NCI-H1105 treated with DMSO at 0.1 percent for 48 hours (cell line): ENCODE data around the gene MATK.

ENCODE experiments used
- DNase-seq: peaks from one replicate; lab custom pipeline; 2025; lab: John Stamatoyannopoulos, UW

MATK gene, protein sequence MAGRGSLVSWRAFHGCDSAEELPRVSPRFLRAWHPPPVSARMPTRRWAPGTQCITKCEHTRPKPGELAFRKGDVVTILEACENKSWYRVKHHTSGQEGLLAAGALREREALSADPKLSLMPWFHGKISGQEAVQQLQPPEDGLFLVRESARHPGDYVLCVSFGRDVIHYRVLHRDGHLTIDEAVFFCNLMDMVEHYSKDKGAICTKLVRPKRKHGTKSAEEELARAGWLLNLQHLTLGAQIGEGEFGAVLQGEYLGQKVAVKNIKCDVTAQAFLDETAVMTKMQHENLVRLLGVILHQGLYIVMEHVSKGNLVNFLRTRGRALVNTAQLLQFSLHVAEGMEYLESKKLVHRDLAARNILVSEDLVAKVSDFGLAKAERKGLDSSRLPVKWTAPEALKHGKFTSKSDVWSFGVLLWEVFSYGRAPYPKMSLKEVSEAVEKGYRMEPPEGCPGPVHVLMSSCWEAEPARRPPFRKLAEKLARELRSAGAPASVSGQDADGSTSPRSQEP

DNA sequence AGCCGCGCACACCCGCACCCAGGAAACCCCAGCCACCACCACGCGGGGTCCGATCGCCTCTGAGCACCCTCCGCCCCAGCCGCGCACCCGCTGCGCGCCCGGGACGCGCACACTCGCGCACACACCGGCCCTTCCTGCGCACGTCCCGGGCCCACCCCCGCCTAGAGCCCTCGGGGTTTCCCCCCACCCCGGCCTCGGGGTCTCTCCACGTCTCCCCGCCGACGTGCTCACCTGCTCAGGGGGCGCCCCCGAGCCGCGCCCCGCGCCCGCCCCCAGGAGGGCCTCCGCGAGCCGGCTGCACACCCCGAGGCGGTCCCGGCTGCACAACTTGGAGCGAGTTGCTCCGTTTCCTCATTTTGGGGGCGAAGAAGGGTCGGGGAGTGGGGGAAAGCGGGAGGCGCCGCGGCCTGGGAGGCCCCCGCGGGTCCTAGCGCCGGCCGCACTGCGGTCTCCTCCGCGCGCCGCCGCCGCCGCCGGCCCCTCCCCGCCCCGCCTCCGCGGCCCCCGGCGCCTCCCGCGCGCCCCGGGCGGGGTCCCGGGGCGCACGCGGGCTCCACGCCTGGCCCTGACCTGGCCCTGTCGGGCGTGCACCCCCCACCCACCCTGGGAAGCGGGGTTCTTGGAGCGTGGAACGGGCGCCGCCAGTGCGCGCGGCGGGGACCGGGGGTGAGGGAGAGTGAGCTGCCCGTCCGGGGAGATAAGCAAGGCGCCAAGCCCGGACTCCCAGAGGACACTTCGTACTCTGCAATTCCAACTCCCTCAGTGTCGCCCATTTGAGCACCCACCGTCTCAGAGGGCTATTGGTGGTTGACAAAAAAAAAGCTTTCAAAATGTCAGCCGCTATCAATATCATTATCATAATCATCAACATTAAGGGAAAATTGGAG is at the start of gene MATK:
Gene MATK (minus strand): TSS at position 444 of the 887 bp plus-strand sequence. CDS start 1,246 bp downstream, outside the sequence.
- no peak for DNase-seq

DNA sequence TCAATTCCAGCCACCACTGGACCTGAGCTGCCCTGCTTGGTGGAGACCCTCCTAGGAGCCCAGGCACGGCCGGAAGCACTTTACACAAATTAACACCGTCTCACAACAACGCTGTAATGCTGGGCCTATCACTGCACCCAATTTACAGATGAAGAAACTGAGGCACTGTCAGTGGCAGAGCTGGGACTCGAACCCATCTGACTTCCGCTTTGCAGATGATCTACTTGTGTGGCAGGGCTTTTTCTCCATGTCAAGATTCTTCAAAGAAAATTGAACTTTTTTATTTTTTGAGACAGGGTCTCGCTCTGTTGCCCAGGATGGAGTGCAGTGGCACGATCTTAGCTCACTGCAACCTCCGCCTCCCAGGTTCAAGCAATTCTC is 48.9 kb upstream of the MATK start:
- DNase-seq: no peak

DNA sequence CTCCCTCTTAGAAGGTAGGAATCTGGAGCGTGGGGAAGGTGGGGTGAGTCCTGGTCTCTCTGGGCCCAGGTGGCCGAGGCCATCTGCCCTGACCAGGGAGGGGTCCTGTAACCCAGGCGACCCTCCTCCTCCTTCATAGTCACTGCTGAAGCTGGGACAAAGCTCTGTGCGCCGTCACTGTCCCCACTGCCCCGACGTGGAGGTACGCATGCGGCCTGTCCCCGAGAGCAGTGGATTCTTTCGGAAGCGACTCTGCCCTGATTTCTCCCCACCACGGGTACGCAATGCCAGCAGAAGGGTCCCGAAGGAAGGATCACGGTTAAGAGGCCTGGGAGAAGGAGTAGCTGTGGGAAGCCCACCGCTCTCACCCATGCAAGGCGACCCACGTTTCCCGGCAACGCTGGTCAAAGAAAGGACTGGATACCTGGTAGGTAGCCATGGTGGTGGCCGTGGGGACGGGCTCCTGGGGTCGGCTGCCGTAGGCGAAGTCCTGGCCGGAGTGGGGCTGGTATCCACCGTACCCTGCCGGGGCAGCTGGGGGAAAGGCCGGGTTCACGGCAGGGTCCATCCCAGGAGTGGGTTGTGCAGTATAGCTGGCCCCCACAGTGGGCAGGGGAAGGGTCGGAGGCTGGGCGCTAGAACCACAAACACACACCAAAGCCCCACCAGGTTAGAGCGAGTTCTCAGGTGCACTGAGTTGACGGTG is 48.3 kb upstream of the MATK start:
- DNase-seq: no peak

DNA sequence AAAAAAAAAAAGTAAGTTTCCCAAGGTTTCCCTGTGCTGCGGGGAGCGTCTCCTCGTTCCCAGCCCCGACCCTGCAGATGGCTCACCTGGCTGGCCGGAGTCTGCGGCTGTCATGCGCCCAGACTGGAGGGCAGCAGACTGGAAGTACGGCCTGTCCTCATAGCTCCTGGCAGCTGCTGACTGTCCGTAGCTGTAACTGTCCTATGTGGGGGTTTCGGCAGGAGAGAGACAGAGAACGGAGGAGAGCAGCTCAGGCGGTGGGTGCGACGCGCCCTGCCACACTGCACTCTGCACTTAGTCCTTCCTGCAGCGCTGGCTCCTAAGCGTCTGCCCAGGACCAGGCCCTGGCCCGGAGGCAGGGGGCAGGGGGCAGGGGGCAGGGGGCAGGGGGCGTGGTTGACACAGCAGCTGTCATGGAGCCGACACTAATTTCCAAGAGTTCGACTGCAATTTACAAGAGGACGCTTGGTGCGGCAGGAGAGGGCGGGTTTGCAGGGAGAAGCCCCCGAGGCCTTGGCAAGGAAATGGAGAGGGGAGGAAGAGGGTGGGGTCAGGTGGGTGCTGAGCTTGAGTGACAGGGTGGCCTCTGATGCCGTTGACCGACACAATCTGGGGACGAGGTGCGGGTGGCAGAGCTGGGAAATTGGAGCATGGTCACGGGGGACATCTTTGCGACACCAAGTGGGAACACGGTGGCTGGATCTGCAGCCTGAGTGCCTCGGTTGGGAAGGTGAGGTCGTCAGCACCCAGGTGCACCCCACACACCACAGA is 47.6 kb upstream of the MATK start:
- no peak for DNase-seq

DNA sequence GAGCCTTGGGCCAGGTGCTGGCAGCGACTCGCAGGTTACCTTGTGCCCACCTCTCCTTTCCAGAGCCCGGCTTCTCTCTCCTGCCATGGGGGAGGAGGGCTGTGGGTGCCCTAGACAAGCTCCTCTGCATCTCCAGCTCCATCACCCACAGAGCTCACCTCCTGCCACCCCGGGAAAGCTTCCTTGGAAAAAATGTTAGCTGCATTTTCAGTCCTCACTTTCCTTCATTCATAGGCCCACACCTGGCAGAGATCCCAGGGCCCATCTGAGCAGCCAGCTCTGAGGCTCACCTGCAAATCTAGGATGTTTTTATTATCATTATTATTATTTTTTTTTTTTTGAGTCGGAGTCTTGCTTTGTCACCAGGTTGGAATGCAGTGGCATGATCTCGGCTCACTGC is 45.8 kb upstream of the MATK start:
- no peak for DNase-seq

DNA sequence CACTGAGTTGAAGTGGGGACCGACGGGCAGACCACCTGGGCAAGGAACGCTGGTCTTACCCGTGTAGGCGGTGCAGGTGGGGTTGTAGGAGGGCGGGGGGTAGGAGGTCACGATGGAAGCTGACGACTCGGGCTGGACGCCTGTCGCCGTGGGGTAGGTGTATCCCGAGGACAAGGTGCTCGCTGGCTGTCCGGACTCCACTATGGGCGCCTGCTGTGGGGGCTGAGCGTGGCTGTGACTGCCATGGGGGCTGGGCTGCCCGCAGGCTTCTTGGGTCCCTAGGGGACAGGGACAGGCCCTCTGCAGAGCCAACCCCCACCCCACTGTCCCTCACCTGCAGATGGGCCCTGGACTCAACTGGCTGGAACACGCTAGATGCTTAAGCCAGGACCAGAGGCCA is 45.4 kb upstream of the MATK start:
- DNase-seq: no peak

DNA sequence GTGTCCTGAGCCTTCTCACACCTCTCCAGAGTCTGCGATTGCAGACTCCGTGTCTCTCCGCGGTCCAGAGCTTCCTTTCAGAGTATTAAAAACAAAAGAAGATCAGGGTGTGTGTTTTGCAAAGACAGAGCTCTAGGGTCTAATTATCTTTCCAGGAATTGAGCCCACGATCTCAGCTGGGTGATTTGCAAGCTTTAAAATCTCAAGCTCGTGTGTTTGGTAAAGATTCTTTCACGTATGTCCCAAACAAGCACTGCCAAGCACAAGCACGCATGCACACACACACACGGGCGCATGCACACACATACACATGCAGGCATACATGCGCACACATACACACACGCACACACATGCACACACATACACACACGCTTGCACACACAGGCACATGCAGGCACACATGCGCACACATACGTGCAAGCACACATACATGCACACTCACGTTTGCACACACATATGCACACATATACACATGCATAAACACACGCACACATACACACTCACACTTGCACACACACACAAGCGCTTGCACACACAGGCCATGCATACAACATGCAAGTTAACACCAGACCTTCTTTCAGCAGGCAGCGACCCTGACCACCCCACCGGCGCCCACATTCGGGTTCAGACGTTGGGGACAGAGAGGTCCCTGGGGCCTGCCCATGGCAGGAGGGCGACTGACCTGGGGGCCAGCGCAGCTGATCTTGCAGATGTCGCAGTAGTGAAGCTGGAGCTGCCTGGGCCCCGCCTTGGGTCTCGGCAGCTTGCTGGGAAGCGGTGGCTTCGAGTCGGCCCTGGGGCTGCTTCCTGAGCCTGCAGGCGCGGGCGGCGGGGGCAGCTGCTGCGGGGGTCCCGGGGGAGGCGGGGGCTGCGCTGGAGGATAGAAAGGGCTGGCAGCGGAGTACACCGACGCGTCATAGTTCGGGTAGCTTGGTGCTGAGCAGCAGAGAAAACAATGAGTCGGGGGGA is 44.7 kb upstream of the MATK start:
- DNase-seq: no peak

DNA sequence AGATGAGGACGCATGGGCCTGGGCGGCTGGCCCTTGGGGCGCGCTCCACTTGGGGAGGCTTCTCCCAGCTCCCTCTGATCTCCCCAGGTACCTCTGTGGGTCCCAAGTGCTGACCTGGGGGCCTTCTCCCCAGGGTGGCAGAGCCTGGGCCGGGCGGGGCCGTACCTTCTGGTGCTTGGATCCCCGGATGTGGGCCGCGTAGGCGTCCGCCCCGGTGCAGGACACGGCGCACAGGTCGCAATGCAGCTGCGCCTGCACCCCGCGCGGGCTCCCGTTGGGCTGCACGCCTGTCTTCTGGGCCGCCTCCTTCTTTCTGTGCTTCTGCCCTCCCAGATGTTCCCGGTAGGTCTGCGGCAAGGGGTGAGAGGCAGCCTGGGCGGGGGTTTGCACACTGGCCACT is 41.1 kb upstream of the MATK start:
- no peak for DNase-seq

DNA sequence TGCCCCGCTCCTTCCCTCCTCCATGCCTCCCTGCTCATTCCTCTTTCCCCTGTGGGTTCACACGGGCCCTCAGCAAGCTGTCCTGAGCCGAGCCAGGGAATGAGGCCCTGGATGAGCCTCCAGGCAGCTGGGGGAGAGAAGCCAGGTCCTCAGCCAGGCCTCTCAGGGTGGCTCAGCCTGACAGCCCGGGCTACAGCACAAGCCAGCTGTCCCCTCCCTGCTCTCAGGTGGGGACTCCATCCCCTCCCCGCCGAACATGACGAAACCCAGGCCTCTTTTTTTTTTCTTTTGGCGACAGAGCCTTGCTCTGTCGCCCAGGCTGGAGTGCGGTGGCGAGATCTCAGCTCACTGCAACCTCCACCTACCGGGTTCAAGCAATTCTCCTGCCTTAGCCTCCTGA is 40.0 kb upstream of the MATK start:
- DNase-seq: no peak

DNA sequence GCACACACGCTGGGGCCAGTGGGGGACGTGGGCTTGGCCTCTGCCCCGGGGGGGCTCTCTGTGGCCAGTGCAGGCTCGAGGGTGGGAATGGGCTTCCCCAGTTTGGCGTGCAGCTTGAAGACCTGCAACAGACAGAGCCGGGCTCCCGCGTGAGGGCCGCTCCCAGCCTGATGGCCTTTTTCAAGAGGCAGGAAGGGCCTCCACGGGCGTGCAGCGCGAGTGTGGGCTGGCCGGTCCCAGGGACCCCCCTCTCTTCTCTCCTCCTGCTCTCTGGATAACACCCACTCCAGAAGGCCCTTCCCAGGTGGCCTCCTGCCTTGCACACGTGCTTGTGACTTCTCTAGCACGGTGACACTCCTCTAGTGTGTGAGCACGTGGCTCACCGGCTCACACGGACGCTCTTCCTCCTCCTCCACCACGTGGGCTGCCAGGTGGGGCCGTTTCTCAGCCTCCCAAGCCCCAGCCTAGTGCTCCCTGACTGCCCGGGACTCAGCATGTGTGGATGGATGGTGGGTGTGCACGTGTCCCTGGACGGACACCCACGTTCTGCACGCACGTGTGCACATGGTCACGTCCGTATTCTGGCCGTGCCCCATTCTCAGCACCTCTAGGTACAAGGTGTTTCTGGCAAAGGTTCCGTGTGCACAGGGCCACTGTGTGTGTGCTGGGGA is 39.2 kb upstream of the MATK start:
- DNase-seq: no peak

DNA sequence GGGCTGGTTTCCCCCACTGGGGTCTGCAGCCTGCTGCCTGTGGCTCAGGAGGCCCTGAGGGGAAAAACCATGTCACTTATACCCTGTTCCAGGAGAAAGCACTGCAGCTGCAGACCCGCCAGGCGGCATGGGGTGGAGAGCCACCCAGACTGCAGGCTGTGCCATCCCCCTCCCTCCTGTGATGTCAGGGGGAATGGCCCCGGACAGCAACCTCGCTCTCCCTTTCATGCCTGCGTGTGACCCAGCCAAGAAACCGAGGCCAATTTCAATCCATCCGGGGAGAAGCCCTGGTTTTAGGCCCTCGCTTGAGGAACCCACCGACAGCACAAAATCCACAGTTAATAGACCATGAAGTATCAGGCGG is 37.2 kb upstream of the MATK start:
- no peak for DNase-seq

DNA sequence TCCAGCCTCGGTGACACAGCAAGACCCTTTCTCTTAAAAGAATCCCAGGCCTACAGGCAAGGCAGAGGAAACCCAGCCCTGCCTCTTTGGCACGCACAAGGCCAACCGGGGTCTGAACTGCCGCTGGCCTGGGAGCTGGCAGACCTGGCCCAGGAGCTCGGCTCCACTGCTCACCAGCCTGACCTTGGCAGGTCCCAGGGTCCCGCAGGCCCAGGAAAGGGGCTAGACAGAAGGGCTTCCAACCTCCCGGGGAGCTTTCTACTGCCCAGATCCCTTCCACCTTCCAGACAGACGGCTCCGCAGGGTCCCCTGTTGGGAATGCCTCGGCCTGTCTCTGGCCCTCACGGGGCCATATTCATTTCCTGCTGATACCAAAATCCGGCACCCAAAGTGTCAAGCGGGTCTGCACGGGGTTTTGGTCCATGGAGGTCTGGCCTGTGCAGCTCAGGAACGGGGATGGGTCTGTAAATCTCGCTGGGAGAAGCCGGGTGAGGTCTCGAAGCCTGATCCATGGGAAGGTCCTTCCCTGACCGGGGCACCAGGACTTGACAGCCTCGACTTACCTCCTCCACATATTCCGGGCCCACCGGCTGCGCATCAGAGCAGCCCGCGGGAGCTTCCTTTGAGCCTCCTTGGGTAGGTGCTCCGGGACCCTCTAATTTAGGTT is 36.6 kb upstream of the MATK start:
- no peak for DNase-seq

DNA sequence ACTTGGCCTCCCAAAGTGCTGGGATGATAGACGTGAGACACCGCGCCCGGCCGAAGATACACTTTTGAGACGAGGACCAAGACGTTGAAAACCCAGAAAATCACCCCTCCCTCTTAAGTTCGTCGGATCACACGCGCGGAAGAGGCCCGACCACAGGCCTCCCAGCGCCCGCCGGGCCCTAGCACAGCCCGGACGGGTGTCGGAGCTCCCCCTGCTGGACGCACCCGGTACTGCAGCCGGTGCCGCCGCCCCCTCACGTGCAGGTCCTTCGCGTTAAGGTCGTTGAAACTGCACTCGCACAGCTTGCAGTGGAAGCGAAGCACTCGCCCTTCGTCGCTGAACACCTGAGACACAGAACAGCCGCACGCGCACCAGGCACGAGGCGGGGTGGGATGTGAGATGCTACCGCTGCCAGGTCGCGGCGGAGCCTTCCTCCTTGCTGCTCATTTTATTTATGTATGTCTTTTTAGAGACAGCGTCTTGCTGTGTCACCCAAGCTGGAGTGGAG is 35.7 kb upstream of the MATK start:
- no peak for DNase-seq

DNA sequence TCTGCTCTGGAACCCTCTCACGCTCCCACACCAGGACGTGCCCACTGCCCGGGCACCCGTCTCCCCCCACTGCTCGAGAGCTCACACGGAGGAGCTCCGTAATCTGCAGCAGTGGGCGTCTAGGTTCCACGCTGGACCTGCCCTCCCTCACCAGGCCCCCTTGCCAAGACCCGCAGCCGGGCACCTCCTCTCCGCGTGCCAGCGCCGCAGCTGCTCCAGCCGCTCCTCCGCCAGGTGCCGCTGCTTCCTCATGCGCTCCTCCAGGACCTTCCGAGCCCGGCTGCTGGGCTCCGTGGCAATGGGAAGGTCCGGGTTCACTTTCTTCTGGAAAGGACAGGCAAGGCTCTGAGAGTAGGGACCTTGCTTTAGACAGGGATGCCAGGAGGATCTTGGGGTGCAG is 35.0 kb upstream of the MATK start:
- no peak for DNase-seq

DNA sequence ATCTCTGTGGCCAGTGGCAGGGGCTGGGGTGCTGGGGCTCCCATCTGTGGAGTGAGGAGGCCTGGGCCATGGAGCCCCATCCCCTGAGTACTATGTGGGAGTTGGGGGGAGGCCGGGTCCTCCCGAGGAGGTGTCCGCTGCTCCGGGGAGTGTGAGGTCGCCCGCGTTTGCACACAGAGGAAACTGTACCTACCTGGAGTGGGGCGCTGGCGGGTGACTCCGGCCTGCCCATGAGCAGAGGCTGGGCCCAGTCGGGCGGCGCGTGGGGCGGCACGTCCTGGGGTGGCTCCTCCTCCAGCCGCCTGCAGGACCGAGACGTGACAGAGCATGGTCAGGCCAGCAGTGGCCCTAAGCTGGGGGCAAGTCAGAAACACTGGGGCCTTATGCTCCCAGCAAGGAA is 33.8 kb upstream of the MATK start:
- no peak for DNase-seq

DNA sequence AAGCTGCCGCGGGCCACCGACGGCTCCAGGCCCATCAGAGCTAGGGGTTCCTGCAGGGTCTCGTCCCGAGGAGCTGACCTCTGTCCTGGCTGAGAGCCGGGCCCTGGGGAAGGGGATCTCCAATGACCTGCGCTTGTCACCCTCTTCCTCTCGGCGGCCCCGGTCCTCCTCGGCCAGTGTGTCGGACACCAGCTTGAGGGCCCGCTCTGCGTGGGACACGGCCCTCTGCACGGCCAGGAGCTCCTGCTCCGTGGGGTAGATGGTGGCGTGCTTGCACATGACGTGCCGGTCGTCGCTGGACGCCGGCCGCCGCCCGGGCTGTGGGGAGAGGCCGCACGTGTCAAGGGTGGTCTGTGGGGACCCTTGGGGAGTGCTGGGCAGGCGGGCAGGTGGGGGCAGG is 32.7 kb upstream of the MATK start:
- DNase-seq: no peak

DNA sequence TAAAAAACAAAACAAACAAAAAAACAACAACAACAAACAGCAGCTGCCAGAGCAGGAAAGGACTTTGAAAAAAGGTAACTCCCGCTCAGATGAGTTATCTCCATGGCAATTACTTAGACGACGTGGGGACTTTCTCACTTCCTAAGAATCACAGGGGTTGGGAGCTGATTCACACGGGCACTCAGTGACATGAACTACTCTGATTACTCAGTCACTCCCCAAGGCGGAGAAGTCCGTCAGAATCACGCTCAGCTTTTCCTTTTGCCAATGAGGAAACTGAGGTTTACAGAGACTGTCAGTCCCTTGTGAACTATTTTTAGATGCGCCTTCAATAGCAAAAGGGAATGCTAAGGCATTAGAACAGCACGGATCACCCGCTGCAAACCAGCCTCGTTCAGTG is 32.3 kb upstream of the MATK start:
- DNase-seq: no peak

DNA sequence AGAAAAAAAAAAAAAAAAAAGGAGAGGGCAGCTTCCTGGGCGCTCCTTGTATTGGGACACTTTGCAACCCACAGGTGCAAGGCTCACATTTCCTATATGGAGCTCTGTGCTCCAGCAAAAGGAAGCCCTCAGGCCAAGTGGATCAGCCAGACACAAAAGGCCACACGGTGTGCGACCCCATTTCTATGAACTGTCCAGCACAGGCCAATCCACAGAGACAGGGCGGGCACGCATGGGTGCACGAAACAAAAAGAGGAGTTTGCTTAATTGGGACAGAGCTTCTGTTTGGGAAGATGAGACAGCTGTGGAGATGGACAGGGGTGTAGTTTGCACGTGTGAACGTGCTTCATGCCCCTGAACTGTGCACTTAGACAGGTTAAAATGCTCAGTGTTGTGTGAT is 31.6 kb upstream of the MATK start:
- no peak for DNase-seq

DNA sequence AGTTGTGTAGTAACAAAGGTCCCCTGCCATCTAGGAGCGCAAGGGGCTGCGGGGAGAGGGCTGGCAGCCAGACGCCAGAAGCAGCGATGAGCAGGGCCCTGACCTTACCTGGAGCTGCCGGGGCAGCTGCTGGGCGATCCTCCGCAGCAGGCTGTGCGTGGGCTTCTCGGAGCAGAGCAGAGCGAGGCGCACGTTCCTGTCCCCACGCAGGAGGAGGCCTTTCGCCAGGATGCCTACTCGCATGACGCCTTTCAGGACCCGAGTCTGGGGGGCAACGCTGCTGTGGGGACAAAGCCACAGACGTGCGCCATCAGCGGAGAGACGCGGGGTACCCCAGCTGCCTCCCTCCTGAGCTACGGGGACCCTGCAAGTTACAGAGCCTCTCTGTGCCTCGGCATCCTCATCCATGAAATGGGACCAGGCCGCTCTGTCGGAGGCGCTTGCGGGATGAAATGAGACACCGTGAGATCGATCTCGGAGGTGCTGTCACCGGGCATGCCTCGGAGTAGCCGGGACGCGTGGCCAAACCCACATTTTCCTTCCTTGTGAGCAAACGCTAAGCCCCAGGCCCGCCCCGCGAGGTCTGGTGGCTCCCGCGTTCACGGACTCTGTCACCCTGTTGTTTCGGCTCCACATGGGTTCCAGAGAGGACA is 30.5 kb upstream of the MATK start:
- DNase-seq: no peak
